ENCODE results near the gene PIP5K1B.

The PIP5K1B gene

DNA sequence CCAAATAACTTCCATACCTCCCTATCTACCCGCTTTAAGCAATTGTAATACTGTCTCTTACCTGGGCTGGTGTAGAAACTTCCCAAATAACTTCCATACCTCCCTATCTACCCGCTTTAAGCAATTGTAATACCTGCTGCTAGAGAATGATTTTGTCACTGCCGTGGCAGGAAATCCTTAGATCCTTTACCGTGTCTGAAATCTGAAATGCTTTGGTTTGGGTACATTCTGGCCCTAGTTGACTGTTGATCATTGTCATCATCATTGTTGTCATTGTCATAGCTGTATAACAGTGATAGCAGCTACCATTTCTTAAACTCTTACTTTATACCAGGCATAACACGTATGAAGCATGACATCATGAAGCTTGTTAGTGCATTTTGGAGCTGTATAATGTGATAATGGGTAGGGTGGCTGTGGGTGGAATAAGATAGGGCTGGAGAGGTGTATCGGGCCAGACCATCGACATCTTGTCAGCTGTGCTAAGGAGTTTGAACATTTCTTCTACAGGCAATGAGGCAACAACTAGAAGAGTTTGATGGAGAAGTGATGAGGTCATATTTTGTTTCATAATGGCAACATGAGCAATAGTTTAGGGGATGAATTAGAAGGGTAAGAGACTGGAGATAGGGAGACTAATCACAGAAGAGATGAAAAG lies 15.7 kb downstream of the PIP5K1B start:
- Histone ChIP-seq H3K4me3 (ENCODE audit: extremely low read depth, insufficient read depth, low read length, poor library complexity, severe bottlenecking) (no peak overlapping the region), H3K9me3 (ENCODE audit: control insufficient read depth, low read length) (no peaks in the 10 kb centered on the region), H3K27ac (ENCODE audit: low read depth, low read length, severe bottlenecking) (no peak overlapping the region), H3K4me1 (ENCODE audit: control insufficient read depth, insufficient read depth, low read length, poor library complexity, severe bottlenecking) (no peaks in the 10 kb centered on the region), H3K36me3 (ENCODE audit: control insufficient read depth, insufficient read depth, low read length) (no peaks in the 10 kb centered on the region)
- 96 to 97% methylated on average over 4 to 6 of the region's 7 CpGs for WGBS, 2 experiments (ENCODE audit: insufficient coverage in 2 of 2)

DNA sequence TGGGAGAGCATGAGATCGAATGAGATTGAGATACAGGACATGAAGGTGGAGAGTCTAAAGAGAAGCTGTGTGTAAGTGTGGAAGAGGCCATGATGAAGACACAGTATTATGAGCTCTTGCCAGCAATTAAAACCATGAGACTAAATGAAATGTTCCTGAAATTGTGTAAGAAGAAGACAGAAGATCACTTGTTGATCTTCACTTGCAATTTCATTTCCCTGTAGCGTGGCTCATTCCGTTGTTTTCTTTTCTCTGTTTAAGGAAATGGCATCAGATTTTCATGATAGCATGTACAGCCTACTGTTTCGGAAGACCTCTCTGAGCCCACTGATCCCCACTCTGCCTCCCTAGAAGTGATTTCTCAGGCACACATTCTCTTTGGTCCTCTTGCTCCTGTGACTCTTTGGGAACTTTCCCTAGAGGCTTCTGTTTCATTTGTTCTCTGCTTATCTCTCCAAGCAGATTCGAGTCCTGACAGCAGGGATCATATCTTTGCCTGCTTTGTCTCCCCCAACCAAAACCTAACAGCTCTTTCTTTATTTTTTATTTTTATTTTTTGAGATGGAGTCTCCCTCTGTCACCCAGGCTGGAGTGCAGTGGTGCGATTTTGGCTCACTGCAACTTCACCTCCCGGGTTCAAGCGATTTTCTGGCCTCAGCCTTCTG lies 16.8 kb downstream of the PIP5K1B start:
- Histone ChIP-seq H3K36me3 (ENCODE audit: control insufficient read depth, insufficient read depth, low read length) (no peaks in the 10 kb centered on the region), H3K9me3 (ENCODE audit: control insufficient read depth, low read length) (no peaks in the 10 kb centered on the region), H3K4me1 (ENCODE audit: control insufficient read depth, insufficient read depth, low read length, poor library complexity, severe bottlenecking) (no peaks in the 10 kb centered on the region), H3K27ac (ENCODE audit: low read depth, low read length, severe bottlenecking) (no peak overlapping the region), H3K4me3 (ENCODE audit: extremely low read depth, insufficient read depth, low read length, poor library complexity, severe bottlenecking) (no peak overlapping the region)
- 89 to 95% methylated on average over 6 of the region's 8 CpGs for WGBS, 2 experiments (ENCODE audit: insufficient coverage in 2 of 2)

DNA sequence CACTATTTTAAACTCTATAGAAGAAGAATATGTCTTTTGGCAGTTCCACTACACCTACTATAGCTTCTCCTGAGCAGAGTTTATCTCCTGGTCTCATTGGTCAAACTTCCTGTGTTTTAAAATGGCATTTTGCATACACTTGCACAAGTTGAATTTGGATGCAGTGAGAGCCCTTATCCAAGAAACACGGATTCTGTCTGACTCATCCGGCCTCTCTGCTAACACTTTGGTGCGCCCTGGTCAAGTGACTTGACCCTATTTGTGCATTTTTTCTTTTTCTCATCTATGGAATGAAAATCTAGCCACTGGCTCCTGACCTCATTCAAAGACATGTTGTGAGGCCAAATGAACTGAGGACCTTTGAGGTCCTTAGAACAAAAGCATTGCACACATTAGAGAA lies 20.0 kb downstream of the PIP5K1B start:
- Histone ChIP-seq H3K36me3 (ENCODE audit: control insufficient read depth, insufficient read depth, low read length) (no peaks in the 10 kb centered on the region), H3K9me3 (ENCODE audit: control insufficient read depth, low read length) (no peaks in the 10 kb centered on the region), H3K4me3 (ENCODE audit: extremely low read depth, insufficient read depth, low read length, poor library complexity, severe bottlenecking) (no peak overlapping the region), H3K4me1 (ENCODE audit: control insufficient read depth, insufficient read depth, low read length, poor library complexity, severe bottlenecking) (no peaks in the 10 kb centered on the region), H3K27ac (ENCODE audit: low read depth, low read length, severe bottlenecking) (no peak overlapping the region)
- WGBS, 2 experiments (ENCODE audit: insufficient coverage in 2 of 2), result 78 to 91% methylated on average over 2 to 3 of the region's 3 CpGs

DNA sequence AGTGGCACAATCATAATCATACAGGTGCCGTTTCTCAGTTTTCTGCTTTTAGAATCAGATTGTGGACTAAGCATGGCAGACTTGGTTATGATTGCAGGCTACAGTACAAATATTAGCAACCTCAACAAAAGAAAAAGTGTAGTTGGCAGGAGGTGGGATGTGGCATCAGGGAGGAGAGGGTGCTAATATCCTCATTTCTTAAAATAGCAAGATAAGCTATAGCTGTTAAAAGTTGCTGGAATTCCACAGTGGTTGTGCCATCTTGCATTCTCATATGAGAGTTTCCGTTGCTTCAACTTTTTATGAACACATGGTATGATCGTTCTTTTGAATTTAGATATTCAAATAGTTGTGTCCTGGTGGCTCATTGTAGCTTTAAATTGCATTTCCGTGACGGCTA lies 21.4 kb downstream of the PIP5K1B start:
- no peak overlapping the region for H3K27ac ChIP-seq (ENCODE audit: low read depth, low read length, severe bottlenecking)
- H3K36me3 ChIP-seq (ENCODE audit: control insufficient read depth, insufficient read depth, low read length), result no peaks in the 10 kb centered on the region
- no peak overlapping the region for H3K4me3 ChIP-seq (ENCODE audit: extremely low read depth, insufficient read depth, low read length, poor library complexity, severe bottlenecking)
- WGBS, 2 experiments (ENCODE audit: insufficient coverage in 2 of 2), result 100% methylated on average over 2 of the region's 5 CpGs
- no peaks in the 10 kb centered on the region for H3K9me3 ChIP-seq (ENCODE audit: control insufficient read depth, low read length)
- no peaks in the 10 kb centered on the region for H3K4me1 ChIP-seq (ENCODE audit: control insufficient read depth, insufficient read depth, low read length, poor library complexity, severe bottlenecking)

DNA sequence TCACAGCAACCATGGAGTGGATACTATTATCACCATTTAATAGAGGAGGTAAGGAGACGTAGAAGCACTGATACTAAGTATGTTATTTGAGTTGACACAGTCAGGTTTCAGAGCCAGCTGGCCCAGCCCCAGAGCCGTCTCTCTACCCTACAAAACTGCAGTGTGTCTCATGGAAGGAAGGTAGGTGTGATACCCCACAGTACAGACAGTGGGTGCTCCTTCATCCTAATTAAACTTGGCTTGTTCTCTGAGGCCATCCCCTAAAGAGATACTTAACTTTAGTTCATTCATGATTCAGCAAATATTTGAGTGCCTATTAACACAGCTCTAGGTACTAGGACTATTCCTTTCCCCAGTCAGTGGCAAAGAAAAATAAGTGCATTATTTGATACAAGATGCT lies 22.6 kb downstream of the PIP5K1B start:
- WGBS, 2 experiments (ENCODE audit: insufficient coverage in 2 of 2), result 60 to 80% methylated on average over 1 of the region's 2 CpGs
- no peaks in the 10 kb centered on the region for H3K9me3 ChIP-seq (ENCODE audit: control insufficient read depth, low read length)
- no peak overlapping the region for H3K4me3 ChIP-seq (ENCODE audit: extremely low read depth, insufficient read depth, low read length, poor library complexity, severe bottlenecking)
- no peaks in the 10 kb centered on the region for H3K36me3 ChIP-seq (ENCODE audit: control insufficient read depth, insufficient read depth, low read length)
- no peak overlapping the region for H3K27ac ChIP-seq (ENCODE audit: low read depth, low read length, severe bottlenecking)
- no peaks in the 10 kb centered on the region for H3K4me1 ChIP-seq (ENCODE audit: control insufficient read depth, insufficient read depth, low read length, poor library complexity, severe bottlenecking)

DNA sequence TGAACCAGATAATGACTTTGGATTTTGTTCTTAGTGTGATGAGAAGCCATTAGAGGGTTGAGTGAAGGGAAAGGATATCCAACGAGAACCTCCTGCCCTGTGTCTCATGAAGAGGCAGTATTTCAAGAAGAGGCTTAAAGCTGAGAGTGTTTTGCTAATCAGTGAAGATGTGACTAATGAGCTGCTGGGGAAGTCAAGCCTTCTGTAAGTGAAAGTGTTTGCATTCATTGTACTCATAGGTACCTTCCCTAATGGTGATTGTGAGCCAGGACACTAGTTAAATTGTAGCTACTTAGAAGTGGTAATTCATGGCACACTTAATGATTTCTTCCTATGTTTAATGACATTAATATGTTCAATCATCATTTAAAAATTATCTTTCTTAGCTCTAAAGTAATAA lies 23.7 kb downstream of the PIP5K1B start:
- H3K4me1 ChIP-seq (ENCODE audit: control insufficient read depth, insufficient read depth, low read length, poor library complexity, severe bottlenecking), result no peaks in the 10 kb centered on the region
- no peak overlapping the region for H3K4me3 ChIP-seq (ENCODE audit: extremely low read depth, insufficient read depth, low read length, poor library complexity, severe bottlenecking)
- no peaks in the 10 kb centered on the region for H3K9me3 ChIP-seq (ENCODE audit: control insufficient read depth, low read length)
- no peaks in the 10 kb centered on the region for H3K36me3 ChIP-seq (ENCODE audit: control insufficient read depth, insufficient read depth, low read length)
- WGBS, 2 experiments (ENCODE audit: insufficient coverage in 2 of 2), result 86 to 100% methylated on average over 1 of the region's 1 CpG
- no peak overlapping the region for H3K27ac ChIP-seq (ENCODE audit: low read depth, low read length, severe bottlenecking)

DNA sequence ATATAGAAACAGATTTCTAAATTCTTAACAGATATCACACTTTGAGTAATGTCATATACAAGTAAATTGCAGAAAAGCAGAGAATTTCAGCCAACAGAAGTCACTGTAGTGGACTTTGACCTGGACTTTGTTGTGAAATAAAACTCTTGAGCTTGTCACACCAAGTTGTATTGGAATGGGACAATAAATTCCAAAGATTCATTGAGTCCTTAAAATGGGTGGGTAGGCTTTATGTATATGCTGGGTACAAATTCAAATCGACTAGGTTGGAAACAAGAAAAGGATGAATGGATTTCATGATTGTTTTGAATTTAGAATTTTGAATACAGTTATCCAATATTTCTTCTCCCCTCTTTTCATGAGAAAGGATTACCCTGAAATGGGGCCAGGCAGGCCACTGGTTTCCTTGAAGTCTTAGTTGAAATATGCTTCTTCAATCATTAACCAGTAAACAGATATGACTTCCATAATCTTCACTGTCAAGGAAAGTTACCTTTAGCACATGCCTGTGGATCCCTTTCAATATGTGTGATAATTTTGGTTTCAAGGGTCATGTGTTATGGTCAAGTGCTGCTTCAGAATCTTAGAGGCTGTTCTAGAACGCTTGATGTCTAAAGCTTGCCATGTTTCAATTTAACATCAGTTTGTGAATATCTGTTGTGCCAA lies 25.7 kb downstream of the PIP5K1B start:
- Histone ChIP-seq H3K9me3 (ENCODE audit: control insufficient read depth, low read length) (no peaks in the 10 kb centered on the region), H3K36me3 (ENCODE audit: control insufficient read depth, insufficient read depth, low read length) (no peaks in the 10 kb centered on the region), H3K4me1 (ENCODE audit: control insufficient read depth, insufficient read depth, low read length, poor library complexity, severe bottlenecking) (no peaks in the 10 kb centered on the region), H3K4me3 (ENCODE audit: extremely low read depth, insufficient read depth, low read length, poor library complexity, severe bottlenecking) (no peak overlapping the region), H3K27ac (ENCODE audit: low read depth, low read length, severe bottlenecking) (no peak overlapping the region)
- WGBS, 2 experiments (ENCODE audit: insufficient coverage in 2 of 2), result 75 to 100% methylated on average over 1 of the region's 2 CpGs

DNA sequence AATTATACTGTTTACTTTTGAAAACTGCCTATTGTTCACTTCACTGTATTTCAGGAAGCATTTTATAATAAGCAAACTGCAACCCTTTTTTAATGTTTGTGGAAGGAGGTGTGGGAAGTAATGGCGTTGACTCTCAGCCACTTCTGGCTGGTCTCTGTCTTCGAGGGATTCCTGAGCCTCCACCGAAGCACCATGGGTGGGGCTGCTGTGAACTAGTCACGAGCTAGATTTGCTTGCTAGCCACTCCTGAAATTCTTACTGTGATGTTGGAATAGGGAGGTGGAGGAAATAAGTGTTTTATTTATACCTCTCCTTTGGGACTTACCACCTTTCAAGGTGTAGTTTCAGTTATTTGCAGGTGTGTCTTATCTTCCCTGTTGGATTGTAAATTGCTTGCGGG lies 26.8 kb downstream of the PIP5K1B start:
- H3K4me1 ChIP-seq (ENCODE audit: control insufficient read depth, insufficient read depth, low read length, poor library complexity, severe bottlenecking), result no peaks in the 10 kb centered on the region
- H3K27ac ChIP-seq (ENCODE audit: low read depth, low read length, severe bottlenecking), result no peak overlapping the region
- no peaks in the 10 kb centered on the region for H3K36me3 ChIP-seq (ENCODE audit: control insufficient read depth, insufficient read depth, low read length)
- no peaks in the 10 kb centered on the region for H3K9me3 ChIP-seq (ENCODE audit: control insufficient read depth, low read length)
- WGBS, 2 experiments (ENCODE audit: insufficient coverage in 2 of 2), result 73 to 100% methylated on average over 2 to 3 of the region's 5 CpGs
- H3K4me3 ChIP-seq (ENCODE audit: extremely low read depth, insufficient read depth, low read length, poor library complexity, severe bottlenecking), result no peak overlapping the region

DNA sequence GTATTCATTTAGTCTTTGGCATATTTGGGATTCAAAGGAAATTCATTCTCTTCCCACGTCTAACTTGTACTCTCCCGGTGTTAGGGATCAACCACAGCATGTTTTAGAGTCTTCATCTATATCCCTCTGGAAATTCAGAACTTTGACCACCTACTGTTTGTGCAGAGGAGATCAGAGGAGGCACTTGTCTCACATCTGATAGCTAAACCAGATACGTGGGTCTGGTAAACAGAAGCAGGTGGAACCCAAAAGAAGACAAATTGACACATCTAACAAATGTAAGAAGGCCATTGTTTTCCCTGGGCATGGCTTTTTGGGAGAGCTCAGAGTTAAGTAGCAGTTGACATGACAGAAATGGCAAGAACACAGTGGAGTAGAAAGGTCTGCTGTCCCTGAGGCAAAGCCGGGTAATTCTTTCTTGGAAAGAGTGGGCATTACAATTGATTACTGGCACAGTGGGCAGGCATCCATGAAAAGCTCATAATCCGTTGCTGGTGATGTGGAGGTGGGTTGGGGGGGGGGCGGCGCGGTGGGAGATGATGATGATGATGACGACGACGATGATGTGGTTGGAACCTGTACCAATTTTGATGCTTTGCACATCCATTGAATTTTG lies 27.5 kb downstream of the PIP5K1B start:
- no peak overlapping the region for H3K27ac ChIP-seq (ENCODE audit: low read depth, low read length, severe bottlenecking)
- H3K4me3 ChIP-seq (ENCODE audit: extremely low read depth, insufficient read depth, low read length, poor library complexity, severe bottlenecking), result no peak overlapping the region
- H3K36me3 ChIP-seq (ENCODE audit: control insufficient read depth, insufficient read depth, low read length), result no peaks in the 10 kb centered on the region
- H3K9me3 ChIP-seq (ENCODE audit: control insufficient read depth, low read length), result no peaks in the 10 kb centered on the region
- no peaks in the 10 kb centered on the region for H3K4me1 ChIP-seq (ENCODE audit: control insufficient read depth, insufficient read depth, low read length, poor library complexity, severe bottlenecking)
- WGBS, 2 experiments (ENCODE audit: insufficient coverage in 2 of 2), result 86% methylated on average over 1 to 7 of the region's 11 CpGs

DNA sequence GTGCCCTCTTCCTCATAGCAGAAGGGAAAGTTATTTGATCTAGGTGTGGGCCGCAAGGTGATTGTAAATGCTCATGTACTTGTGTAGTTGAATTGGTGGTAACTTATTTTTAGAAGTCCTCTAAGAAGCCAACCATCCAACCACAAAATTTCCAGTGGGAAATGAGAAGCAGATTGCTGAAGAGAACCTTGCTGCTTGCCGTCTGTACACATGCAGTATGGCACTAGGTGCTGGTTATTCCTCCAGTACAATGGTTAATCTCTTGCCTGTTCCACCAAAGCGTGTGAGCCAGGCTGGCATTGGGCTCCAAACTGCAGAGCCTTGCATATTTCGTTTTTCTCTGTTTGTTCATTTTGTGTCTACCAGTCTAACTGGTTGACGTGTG lies 28.0 kb downstream of the PIP5K1B start:
- WGBS, 2 experiments (ENCODE audit: insufficient coverage in 2 of 2), result 100% methylated on average over 1 to 3 of the region's 5 CpGs
- no peaks in the 10 kb centered on the region for H3K4me1 ChIP-seq (ENCODE audit: control insufficient read depth, insufficient read depth, low read length, poor library complexity, severe bottlenecking)
- H3K27ac ChIP-seq (ENCODE audit: low read depth, low read length, severe bottlenecking), result no peak overlapping the region
- no peaks in the 10 kb centered on the region for H3K9me3 ChIP-seq (ENCODE audit: control insufficient read depth, low read length)
- H3K36me3 ChIP-seq (ENCODE audit: control insufficient read depth, insufficient read depth, low read length), result no peaks in the 10 kb centered on the region
- H3K4me3 ChIP-seq (ENCODE audit: extremely low read depth, insufficient read depth, low read length, poor library complexity, severe bottlenecking), result no peak overlapping the region
